ENCODE measurements around the gene RASA4B.
"Not testable (repeated sequence)": the region's sequence is repeated elsewhere in the genome, so short reads cannot be mapped to it uniquely, and the experiment has no call there.

The RASA4B gene

DNA sequence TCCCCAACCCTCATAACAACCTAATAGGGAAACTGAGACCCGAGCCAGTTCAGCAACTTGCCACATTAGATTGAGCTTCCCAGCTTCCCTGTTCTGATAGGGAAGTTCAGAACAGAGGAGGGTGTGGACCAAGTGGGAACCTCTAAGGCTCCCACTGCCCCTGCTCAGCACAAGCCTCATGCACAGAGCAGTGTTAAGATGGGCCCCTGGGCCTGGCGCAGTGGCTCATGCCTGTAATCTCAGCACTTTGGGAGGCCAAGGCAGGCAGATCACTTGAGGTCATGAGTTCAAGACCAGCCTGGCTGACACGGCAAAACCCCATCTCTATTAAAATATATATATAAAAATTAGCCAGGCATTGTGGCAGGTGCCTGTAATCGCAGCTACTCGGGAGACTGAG lies 20.3 kb downstream of the RASA4B start:
- H3K4me3 ChIP-seq (ENCODE audit: low read depth in 1 of 2, low read length in 1 of 2); H3K27ac ChIP-seq; H3K4me1 ChIP-seq (ENCODE audit: control insufficient read depth in 1 of 2, insufficient read depth in 1 of 2, low read depth in 1 of 2, low read length in 1 of 2); H3K36me3 ChIP-seq; H3K27me3 ChIP-seq; H3K9me3 ChIP-seq: not testable (repeated sequence)

GRCh38 chr7:102496861-102497260 lies 20.7 kb downstream of the RASA4B start:
- H3K27me3 ChIP-seq; H3K4me1 ChIP-seq (ENCODE audit: control insufficient read depth in 1 of 2, insufficient read depth in 1 of 2, low read depth in 1 of 2, low read length in 1 of 2); H3K36me3 ChIP-seq; H3K4me3 ChIP-seq (ENCODE audit: low read depth in 1 of 2, low read length in 1 of 2); H3K9me3 ChIP-seq; H3K27ac ChIP-seq: not testable (repeated sequence)

DNA sequence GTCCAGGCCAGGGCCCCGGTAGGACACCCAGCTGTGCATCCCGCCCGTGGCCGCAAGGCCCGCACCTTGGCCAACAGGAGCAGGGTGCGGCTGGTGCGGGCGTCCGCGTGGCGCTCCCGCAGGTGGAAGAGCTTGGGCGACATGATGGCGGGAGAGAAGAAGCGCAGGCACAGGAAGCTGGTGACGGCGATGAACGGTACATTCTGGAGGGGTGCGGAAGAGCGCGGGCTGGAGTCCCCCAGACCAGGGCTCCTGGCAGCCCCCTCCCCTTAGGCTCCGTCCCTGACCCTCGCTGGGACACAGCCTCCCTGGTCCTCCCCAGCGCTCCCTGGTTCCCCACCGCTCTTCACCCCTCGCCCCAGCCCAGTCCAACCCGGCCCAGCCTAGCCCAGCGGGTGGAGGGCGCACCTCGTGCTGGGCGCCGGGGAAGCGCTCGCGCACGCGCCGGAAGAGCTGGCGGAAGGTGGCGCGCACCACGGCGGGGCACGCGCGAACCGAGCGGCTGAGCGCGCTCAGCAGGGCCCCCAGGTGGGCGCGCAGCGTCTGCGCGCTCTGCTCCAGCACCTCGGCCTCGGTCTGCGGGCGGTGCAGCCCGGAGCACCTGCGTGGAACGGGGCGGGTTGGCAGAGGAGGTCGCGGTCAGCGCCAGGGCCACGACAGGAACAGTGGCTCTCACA lies 23.0 kb downstream of the RASA4B start:
- H3K27me3 ChIP-seq; H3K36me3 ChIP-seq; H3K27ac ChIP-seq; H3K4me1 ChIP-seq (ENCODE audit: control insufficient read depth in 1 of 2, insufficient read depth in 1 of 2, low read depth in 1 of 2, low read length in 1 of 2); H3K4me3 ChIP-seq (ENCODE audit: low read depth in 1 of 2, low read length in 1 of 2); H3K9me3 ChIP-seq: not testable (repeated sequence)

GRCh38 chr7:102494026-102494425 lies 23.6 kb downstream of the RASA4B start:
- H3K36me3 ChIP-seq; H3K9me3 ChIP-seq; H3K27me3 ChIP-seq; H3K27ac ChIP-seq; H3K4me1 ChIP-seq (ENCODE audit: control insufficient read depth in 1 of 2, insufficient read depth in 1 of 2, low read depth in 1 of 2, low read length in 1 of 2): not testable (repeated sequence)
- peak overlapping the region in 1 of 2 experiments; percentile 53 for H3K4me3 ChIP-seq (ENCODE audit: low read depth in 1 of 2, low read length in 1 of 2)

DNA sequence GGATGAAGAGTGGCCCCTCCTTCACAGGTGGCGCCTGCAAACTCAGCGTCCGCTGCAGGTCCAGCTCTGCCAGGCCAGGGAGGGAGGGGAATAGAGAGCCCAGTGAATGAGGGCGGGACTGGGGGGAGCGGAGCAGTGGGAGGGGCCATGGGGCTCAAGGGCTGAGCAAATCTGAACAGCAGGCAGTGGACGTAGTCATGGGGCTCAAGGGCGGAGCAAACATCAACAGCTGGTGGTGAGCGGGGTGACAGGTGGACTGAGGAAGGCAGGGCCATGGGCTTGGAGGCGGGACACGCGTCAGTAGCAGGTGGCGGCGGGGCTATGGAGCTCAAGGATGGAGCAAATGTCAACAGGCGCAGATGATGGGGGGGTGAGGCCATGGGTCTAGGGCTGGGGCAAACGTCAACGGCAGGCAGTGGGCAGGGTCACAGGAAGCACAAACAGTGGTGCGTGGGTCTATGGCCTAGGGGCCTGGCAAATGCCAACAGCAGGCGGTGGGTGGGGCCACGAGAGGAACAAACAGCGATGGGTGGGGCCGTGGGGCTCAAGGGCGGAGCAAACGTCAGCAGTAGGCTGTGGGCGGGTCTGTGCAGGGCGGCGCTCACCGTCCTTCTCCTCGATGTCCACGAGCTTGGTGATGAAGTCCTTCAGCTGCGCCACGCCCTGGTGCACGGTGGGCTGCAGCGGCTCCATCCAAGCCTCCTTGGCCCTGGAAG lies 24.2 kb downstream of the RASA4B start:
- not testable (repeated sequence) for H3K36me3 ChIP-seq; H3K4me1 ChIP-seq (ENCODE audit: control insufficient read depth in 1 of 2, insufficient read depth in 1 of 2, low read depth in 1 of 2, low read length in 1 of 2); H3K27me3 ChIP-seq; H3K9me3 ChIP-seq; H3K4me3 ChIP-seq (ENCODE audit: low read depth in 1 of 2, low read length in 1 of 2); H3K27ac ChIP-seq

DNA sequence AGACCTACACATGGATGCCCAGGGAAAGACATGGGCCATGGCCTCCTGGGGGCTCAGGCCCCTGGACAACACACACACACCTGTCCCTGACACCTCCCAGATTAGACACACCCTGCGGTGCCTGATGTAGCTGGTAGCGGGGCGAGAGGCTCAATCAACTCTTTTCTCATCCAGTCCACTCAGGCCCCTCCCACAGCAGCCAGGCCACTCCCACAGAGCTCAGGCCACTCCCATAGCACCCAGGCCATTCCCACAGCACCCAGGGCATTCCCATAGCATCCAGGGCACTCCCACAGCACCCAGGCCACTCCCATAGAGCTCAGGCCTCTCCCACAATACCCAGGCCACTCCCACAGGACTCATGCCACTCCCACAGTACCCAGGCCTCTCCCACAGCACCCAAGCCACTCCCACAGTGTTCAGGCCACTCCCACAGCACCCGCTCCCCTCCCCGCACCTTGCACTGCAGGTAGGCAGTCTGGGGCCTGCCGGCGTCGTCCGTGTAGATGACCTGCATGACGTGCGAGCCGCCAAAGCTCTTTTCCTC lies 27.0 kb downstream of the RASA4B start:
- not testable (repeated sequence) for H3K27me3 ChIP-seq; H3K27ac ChIP-seq; H3K4me1 ChIP-seq (ENCODE audit: control insufficient read depth in 1 of 2, insufficient read depth in 1 of 2, low read depth in 1 of 2, low read length in 1 of 2); H3K4me3 ChIP-seq (ENCODE audit: low read depth in 1 of 2, low read length in 1 of 2); H3K9me3 ChIP-seq; H3K36me3 ChIP-seq

- H3K36me3 ChIP-seq; H3K4me3 ChIP-seq (ENCODE audit: low read depth in 1 of 2, low read length in 1 of 2); H3K27ac ChIP-seq; H3K27me3 ChIP-seq; H3K9me3 ChIP-seq; H3K4me1 ChIP-seq (ENCODE audit: control insufficient read depth in 1 of 2, insufficient read depth in 1 of 2, low read depth in 1 of 2, low read length in 1 of 2): not testable (repeated sequence)
Measured at GRCh38 chr7:102484317-102484716, 33.3 kb downstream of the RASA4B start.

DNA sequence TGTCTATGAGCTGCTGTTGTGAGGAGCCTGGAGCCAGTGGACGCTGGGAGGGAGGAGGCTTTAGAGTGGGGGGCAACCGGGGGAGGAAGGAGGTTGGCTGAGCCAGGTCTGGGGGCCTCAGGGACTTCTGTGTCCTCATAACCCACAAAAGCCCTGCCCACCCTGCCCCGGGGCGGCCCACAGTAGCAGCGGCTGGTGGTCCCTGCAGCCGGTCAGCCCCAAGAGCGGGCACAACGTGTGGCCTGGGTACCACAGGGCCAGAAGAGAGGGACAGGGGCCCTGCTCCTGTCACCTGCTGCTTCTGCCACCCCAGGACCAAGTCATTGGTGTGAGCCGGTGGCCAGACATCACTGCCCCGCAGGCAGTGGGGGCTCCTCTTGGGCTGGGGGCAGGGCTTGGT lies 35.6 kb downstream of the RASA4B start:
- not testable (repeated sequence) for H3K4me1 ChIP-seq (ENCODE audit: control insufficient read depth in 1 of 2, insufficient read depth in 1 of 2, low read depth in 1 of 2, low read length in 1 of 2); H3K36me3 ChIP-seq; H3K27me3 ChIP-seq; H3K9me3 ChIP-seq; H3K27ac ChIP-seq; H3K4me3 ChIP-seq (ENCODE audit: low read depth in 1 of 2, low read length in 1 of 2)

DNA sequence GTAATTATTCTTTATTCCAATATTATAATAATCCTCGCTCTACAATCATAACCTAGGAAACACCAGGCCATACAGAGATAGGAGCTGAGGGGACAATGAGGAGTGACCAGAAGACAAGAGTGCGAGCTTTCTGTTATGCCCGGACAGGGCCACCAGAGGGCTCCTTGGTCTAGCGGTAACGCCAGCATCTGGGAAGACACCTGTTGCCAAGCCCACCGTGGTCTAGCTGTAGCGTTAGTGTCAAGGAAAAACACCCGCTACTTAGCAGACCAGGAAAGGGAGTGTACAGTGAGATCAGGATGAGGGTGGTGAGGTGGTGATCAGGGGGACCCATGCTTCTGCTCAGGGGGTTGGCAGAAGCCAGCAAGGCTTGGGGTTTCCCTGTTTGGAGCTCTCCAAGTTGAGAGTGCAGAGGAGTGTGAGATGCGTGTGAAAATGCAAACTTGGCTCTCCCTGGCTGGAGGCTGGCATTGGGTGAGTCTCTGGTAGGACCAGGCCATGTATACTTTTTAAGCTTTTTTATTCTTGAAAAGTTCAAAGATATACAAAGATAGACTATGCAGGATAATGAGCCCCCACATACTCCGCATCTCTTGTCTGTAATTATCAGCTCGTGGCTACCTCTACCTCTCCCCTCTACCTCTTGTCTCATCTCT lies 37.5 kb downstream of the RASA4B start:
- H3K4me3 ChIP-seq (ENCODE audit: low read depth in 1 of 2, low read length in 1 of 2); H3K36me3 ChIP-seq; H3K27ac ChIP-seq; H3K9me3 ChIP-seq; H3K27me3 ChIP-seq; H3K4me1 ChIP-seq (ENCODE audit: control insufficient read depth in 1 of 2, insufficient read depth in 1 of 2, low read depth in 1 of 2, low read length in 1 of 2): not testable (repeated sequence)
- TF ChIP-seq, protein P1, sequence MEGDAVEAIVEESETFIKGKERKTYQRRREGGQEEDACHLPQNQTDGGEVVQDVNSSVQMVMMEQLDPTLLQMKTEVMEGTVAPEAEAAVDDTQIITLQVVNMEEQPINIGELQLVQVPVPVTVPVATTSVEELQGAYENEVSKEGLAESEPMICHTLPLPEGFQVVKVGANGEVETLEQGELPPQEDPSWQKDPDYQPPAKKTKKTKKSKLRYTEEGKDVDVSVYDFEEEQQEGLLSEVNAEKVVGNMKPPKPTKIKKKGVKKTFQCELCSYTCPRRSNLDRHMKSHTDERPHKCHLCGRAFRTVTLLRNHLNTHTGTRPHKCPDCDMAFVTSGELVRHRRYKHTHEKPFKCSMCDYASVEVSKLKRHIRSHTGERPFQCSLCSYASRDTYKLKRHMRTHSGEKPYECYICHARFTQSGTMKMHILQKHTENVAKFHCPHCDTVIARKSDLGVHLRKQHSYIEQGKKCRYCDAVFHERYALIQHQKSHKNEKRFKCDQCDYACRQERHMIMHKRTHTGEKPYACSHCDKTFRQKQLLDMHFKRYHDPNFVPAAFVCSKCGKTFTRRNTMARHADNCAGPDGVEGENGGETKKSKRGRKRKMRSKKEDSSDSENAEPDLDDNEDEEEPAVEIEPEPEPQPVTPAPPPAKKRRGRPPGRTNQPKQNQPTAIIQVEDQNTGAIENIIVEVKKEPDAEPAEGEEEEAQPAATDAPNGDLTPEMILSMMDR (IDR thresholded peaks at IDR 0.05): peak; percentile 66

DNA sequence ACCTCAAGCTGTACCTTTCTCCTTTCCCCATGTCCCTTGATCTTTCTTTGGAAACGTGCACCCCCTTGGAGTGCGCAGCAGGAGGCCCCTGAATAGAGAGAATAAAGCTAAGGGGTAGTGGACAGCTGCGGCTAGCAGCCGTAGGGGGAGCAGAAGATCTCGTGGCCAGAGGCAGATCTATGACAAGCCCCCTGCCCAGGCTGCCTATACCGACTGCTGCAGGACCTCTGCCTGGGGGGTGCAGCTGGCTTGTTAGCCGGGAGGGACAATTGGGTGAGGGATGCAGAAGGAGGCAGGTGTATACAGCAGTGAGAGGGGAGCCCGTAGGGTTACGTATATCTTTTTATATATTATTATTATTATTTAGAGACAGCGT lies 38.4 kb downstream of the RASA4B start:
- not testable (repeated sequence) for H3K9me3 ChIP-seq; H3K27ac ChIP-seq; H3K27me3 ChIP-seq; H3K4me1 ChIP-seq (ENCODE audit: control insufficient read depth in 1 of 2, insufficient read depth in 1 of 2, low read depth in 1 of 2, low read length in 1 of 2); H3K36me3 ChIP-seq
- H3K4me3 ChIP-seq (ENCODE audit: low read depth in 1 of 2, low read length in 1 of 2): peak overlapping the region in 1 of 2 experiments; percentile 59
